AG04449 (cell line): ENCODE data around the gene NTN3.

Source experiments
- CTCF ChIA-PET: fragments of 350-600 bp; formaldehyde crosslinking; extraction: SDS; loops from one replicate; lab custom pipeline; 2021; ENCODE audit warnings: antibody characterized with exemption; lab: Yijun Ruan, JAX
- POLR2A ChIA-PET: fragments of 400-600, 350-600 bp; formaldehyde crosslinking; extraction: SDS; loops from one replicate; lab custom pipeline; 2020; ENCODE audit warnings: antibody characterized with exemption, inconsistent platforms; lab: Yijun Ruan, JAX
- DNase-seq: peaks from one replicate; pipeline ENCODE4 v3.0.0-alpha.2; 2010; ENCODE audit warnings: low read depth, low spot score
- H3K4me3 ChIP-seq: 2 replicates; pipeline ENCODE4 v1.5.1; 2011; ENCODE audit warnings: low read depth, mild to moderate bottlenecking, control low read depth, low read length
- CTCF ChIP-seq: IDR thresholded peaks from one replicate; pipeline ENCODE4 v1.5.1; 2011; ENCODE audit warnings: mild to moderate bottlenecking, moderate library complexity, low read length, control low read depth, inconsistent platforms; ENCODE audit not compliant: insufficient read depth; ENCODE audit errors: missing control alignments

Gene NTN3

GRCh38 chr16:2494616-2495015 is 23.5 kb downstream of the NTN3 start:
- POLR2A ChIA-PET = no interaction called here
- no peak for TF ChIP-seq CTCF
- DNase-seq = no peak
- no peak overlapping the region for H3K4me3 ChIP-seq
- CTCF ChIA-PET = interaction anchor here (0.9 to 1.0 kb wide), 3 partner anchors 9 to 65 kb away, joined by 3 read pairs; partner anchors contain the start of genes CCNF and TBC1D24

- no peak for DNase-seq
- POLR2A ChIA-PET = interaction anchor here (0.6 kb wide), 1 partner anchor 19 kb away, joined by 3 read pairs; the partner anchor contains the start of gene ATP6V0C
- no peak for TF ChIP-seq CTCF
- CTCF ChIA-PET = no interaction called here
- no peak overlapping the region for H3K4me3 ChIP-seq
Observed at GRCh38 chr16:2495041-2495440, 23.9 kb downstream of the NTN3 start.

GRCh38 chr16:2496223-2497115 is 25.4 kb downstream of the NTN3 start:
- no peak overlapping the region for H3K4me3 ChIP-seq
- TF ChIP-seq CTCF = no peak
- CTCF ChIA-PET = interaction anchor here (0.8 to 2.0 kb wide), 4 partner anchors 13 to 66 kb away, joined by 3 to 5 read pairs (median 4); partner anchors contain the start of gene CCNF
- no peak for DNase-seq
- POLR2A ChIA-PET = no interaction called here

- no peak overlapping the region for H3K4me3 ChIP-seq
- no peak for TF ChIP-seq CTCF
- ChIA-PET CTCF (interaction anchor here (0.8 to 2.0 kb wide), 4 partner anchors 14 to 67 kb away, joined by 3 to 5 read pairs (median 4); partner anchors contain the start of gene CCNF), POLR2A (interaction anchor here (0.6 kb wide), 1 partner anchor 221 kb away, joined by 3 read pairs; no protein-coding TSS in a partner anchor)
- DNase-seq = no peak
Observed at GRCh38 chr16:2497116-2497630, 26.1 kb downstream of the NTN3 start.

- no peak for TF ChIP-seq CTCF
- POLR2A ChIA-PET = interaction anchor here (0.6 kb wide), 1 partner anchor 222 kb away, joined by 3 read pairs; no protein-coding TSS in a partner anchor
- no peak for DNase-seq
- no peak overlapping the region for H3K4me3 ChIP-seq
- CTCF ChIA-PET = interaction anchor here (0.8 to 4.1 kb wide), 5 partner anchors 10 to 158 kb away, joined by 3 to 33 read pairs (median 4); partner anchors contain the start of gene ABCA3
Observed at GRCh38 chr16:2497695-2498484, 26.8 kb downstream of the NTN3 start.
